ENCODE data around the gene TSPO2. TPM values are rescaled to one million over a fixed set of nuclear protein-coding genes. Genes with fewer than 3 reads are reported as not detected.

TSPO2 gene
- total RNA-seq, 1 experiment from 2014 or later: not detected

DNA sequence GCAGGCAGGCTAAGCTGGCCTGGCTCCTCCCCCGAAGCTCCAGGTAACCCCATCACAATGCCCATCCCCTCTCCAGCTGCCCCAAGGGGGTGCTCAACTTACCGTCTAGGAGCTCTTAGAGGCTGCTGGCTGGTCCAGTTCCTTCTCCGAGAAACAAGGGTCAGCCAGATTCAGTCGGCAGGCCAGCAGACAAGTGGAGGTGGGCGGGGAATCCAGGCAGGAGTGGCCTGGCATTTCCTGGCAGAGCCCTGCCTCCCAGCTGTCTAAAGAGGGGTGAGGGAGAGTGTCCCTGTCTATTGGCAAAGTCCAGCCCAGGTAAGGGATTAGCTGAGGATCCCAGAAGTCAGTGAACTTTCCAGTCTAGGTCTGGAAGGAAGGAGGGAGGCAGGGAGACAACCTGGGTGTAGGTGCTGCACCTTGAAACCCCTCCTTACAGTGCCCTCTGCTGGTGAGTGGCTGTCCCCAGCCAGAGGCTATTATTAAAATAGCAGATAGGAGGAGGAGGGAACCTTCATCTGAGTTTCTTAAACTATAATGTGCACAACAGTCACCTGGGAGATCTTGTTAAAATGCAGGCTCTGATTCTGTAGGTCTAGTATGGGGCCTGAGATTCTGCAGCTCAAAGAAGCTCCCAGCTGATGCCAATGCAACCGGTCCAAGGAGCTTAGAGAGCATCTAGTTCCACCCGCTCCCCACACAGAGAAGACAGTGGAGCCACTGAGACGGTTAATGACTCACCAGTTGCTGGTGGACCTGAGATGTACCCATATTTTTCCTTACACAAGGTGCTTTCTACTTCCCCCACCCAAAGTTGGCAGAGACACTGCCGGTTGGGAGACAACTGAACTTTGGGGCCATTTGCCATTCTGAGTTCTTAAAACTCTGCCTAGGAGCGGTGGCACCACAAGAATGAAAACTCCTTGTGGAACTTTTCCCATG is 2.9 kb upstream of the TSPO2 start, which contains the start of gene UNC5CL:
UNC5CL (minus strand) TSS at position 162 of the 939 bp plus-strand sequence. CDS start 4,147 bp downstream, outside the sequence.
- H3K79me2 ChIP-seq (ENCODE audit: low read length): no peaks in the 10 kb centered on the region
- ChIA-PET POLR2A (ENCODE audit: unreplicated experiment) (no interaction called here), CTCF (interaction anchor here (0.5 kb wide), 1 partner anchor 1942 kb away, joined by 3 read pairs; no protein-coding TSS in a partner anchor)
- H3K4me3 ChIP-seq (ENCODE audit: low read length): no peak within 1 kb of the TSS
- peak within 1 kb of the TSS; percentile 62 for H2AFZ ChIP-seq (ENCODE audit: low read length)
- no peak within 1 kb of the TSS for H3K9ac ChIP-seq (ENCODE audit: low read length)
- H3K36me3 ChIP-seq (ENCODE audit: low read depth, low read length): no peaks in the 10 kb centered on the region
- no peaks in the 10 kb centered on the region for H4K20me1 ChIP-seq (ENCODE audit: low read length)
- H3K9me2 ChIP-seq (replicated peaks; ENCODE audit: low read length): no peaks in the 10 kb centered on the region
- H3K4me2 ChIP-seq (ENCODE audit: low read length): peak within 1 kb of the TSS; percentile 47
- ATAC-seq (peak; percentile 65), DNase-seq (peak; percentile 76)
- no peaks in the 10 kb centered on the region for H3K9me3 ChIP-seq (ENCODE audit: low read length)
- BruUV-seq (replicated peaks): no TSS peak
- no peaks in the 10 kb centered on the region for H3K27me3 ChIP-seq (ENCODE audit: low read length)
- no peaks in the 10 kb centered on the region for H3F3A ChIP-seq (ENCODE audit: low read length, unreplicated experiment)
- intact Hi-C loops (cut with micrococcal nuclease): no loop called here
- peaks cover 22% of the 10 kb centered on the region for H3K4me1 ChIP-seq (ENCODE audit: insufficient read depth, low read length)
- no peak within 1 kb of the TSS for H3K27ac ChIP-seq (ENCODE audit: low read length)
- no peak for TF ChIP-seq EZH2phosphoT487 (IDR thresholded peaks at IDR 0.05; ENCODE audit: borderline replicate concordance, low read length)
- TF ChIP-seq, protein P1, sequence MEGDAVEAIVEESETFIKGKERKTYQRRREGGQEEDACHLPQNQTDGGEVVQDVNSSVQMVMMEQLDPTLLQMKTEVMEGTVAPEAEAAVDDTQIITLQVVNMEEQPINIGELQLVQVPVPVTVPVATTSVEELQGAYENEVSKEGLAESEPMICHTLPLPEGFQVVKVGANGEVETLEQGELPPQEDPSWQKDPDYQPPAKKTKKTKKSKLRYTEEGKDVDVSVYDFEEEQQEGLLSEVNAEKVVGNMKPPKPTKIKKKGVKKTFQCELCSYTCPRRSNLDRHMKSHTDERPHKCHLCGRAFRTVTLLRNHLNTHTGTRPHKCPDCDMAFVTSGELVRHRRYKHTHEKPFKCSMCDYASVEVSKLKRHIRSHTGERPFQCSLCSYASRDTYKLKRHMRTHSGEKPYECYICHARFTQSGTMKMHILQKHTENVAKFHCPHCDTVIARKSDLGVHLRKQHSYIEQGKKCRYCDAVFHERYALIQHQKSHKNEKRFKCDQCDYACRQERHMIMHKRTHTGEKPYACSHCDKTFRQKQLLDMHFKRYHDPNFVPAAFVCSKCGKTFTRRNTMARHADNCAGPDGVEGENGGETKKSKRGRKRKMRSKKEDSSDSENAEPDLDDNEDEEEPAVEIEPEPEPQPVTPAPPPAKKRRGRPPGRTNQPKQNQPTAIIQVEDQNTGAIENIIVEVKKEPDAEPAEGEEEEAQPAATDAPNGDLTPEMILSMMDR (conservative IDR thresholded peaks at IDR 0.05; ENCODE audit: low read depth, low read length): peak; percentile 94

DNA sequence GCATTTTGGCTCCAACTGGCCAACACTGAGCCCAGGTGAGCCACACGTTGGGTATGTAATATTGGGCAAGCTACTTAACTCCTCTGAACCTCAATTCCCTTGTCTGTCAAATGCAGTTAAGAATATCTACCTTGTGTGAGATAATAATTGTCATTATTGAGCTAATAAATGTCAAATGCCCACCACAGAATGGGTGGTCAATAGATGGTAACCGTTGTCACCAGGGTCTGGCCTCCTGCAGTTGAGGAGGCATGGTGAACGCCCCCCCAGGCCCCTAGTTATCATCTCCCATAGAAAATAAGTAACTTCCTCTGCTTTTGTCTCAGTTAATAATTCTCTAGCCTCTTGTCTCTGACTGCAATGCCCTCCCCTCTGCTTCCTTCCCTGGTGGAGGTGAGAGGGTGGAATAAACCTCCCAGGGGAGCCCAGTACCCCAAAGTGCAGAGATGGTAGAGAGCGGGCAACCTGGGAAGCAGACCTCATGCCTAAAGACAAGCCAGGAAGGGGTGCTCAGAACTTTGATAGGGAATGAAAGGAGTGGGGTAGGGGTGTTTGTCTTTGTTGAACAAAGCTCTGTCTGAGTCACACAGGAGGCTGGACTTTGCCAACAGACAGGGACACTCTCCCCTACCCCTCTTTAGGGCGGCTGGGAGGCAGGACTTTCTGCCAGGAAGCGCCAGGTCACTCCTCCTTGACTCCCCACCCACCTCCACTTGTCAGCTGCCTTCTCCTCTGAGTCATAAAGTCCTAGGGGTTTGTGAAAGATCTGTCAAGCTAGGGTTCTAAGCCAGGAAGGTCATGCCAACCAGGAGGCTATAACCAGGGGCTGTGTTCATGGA is 1.9 kb upstream of the TSPO2 start:
- POLR2A ChIA-PET (ENCODE audit: unreplicated experiment): interaction anchor here (0.5 to 0.6 kb wide), 2 partner anchors 280 to 1840 kb away, joined by 4 to 9 read pairs; no protein-coding TSS in a partner anchor
- no peak overlapping the region for H2AFZ ChIP-seq (ENCODE audit: low read length)
- H3F3A ChIP-seq (ENCODE audit: low read length, unreplicated experiment): no peaks in the 10 kb centered on the region
- no peaks in the 10 kb centered on the region for H3K36me3 ChIP-seq (ENCODE audit: low read depth, low read length)
- peaks cover 22% of the 10 kb centered on the region for H3K4me1 ChIP-seq (ENCODE audit: insufficient read depth, low read length)
- H4K20me1 ChIP-seq (ENCODE audit: low read length): no peaks in the 10 kb centered on the region
- H3K9ac ChIP-seq (ENCODE audit: low read length): no peak overlapping the region
- H3K9me2 ChIP-seq (replicated peaks; ENCODE audit: low read length): no peaks in the 10 kb centered on the region
- no peaks in the 10 kb centered on the region for H3K9me3 ChIP-seq (ENCODE audit: low read length)
- CTCF ChIA-PET: interaction anchor here (1.2 kb wide), 1 partner anchor 108 kb away, joined by 3 read pairs; no protein-coding TSS in a partner anchor
- TF ChIP-seq EZH2 (IDR thresholded peaks at IDR 0.05; ENCODE audit: low read length, unreplicated experiment) (no peak), EZH2phosphoT487 (IDR thresholded peaks at IDR 0.05; ENCODE audit: borderline replicate concordance, low read length) (no peak)
- TF ChIP-seq, protein P1 (conservative IDR thresholded peaks at IDR 0.05; ENCODE audit: low read depth, low read length): no peak
- H3K79me2 ChIP-seq (ENCODE audit: low read length): no peaks in the 10 kb centered on the region
- DNase-seq: peak; percentile 74
- H3K4me2 ChIP-seq (ENCODE audit: low read length): peak overlapping the region; percentile 54
- no TSS peak for BruUV-seq (replicated peaks)
- ATAC-seq: peak; percentile 66
- H3K27me3 ChIP-seq (ENCODE audit: low read length): no peaks in the 10 kb centered on the region
- H3K4me3 ChIP-seq (ENCODE audit: low read length): no peak overlapping the region
- H3K27ac ChIP-seq (ENCODE audit: low read length): no peak overlapping the region
- intact Hi-C loops (cut with micrococcal nuclease): no loop called here

Data from PC-3 (cell line).